ENCODE measurements around the gene CPNE4.

DNA sequence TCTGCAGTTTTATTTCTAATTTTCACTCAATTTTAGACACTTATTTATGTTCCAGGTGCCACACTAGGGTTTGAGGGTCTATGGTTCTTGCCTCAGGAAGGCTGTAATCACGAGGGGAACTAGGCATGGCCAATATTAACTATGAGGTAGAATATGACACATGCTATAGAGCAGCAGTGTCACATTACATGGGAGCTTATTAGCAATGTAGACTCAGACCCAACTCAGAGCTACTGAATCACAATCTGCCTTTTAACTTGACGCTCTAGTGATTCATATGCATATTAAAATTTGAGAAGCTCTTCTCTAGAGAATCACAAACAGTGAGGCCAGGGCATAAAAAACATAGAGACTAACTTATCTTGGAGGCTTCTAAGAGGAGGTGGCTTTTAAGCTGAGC is 499.2 kb downstream of the CPNE4 start:
- TF ChIP-seq, protein P1, sequence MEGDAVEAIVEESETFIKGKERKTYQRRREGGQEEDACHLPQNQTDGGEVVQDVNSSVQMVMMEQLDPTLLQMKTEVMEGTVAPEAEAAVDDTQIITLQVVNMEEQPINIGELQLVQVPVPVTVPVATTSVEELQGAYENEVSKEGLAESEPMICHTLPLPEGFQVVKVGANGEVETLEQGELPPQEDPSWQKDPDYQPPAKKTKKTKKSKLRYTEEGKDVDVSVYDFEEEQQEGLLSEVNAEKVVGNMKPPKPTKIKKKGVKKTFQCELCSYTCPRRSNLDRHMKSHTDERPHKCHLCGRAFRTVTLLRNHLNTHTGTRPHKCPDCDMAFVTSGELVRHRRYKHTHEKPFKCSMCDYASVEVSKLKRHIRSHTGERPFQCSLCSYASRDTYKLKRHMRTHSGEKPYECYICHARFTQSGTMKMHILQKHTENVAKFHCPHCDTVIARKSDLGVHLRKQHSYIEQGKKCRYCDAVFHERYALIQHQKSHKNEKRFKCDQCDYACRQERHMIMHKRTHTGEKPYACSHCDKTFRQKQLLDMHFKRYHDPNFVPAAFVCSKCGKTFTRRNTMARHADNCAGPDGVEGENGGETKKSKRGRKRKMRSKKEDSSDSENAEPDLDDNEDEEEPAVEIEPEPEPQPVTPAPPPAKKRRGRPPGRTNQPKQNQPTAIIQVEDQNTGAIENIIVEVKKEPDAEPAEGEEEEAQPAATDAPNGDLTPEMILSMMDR (conservative IDR thresholded peaks at IDR 0.05; ENCODE audit: low read depth, low read length) = no peak
- TF ChIP-seq EZH2 (IDR thresholded peaks at IDR 0.05; ENCODE audit: low read length, unreplicated experiment) (no peak), EZH2phosphoT487 (IDR thresholded peaks at IDR 0.05; ENCODE audit: borderline replicate concordance, low read length) (no peak)
